Measurements from ENCODE around the gene ESYT1.

The ESYT1 gene

DNA sequence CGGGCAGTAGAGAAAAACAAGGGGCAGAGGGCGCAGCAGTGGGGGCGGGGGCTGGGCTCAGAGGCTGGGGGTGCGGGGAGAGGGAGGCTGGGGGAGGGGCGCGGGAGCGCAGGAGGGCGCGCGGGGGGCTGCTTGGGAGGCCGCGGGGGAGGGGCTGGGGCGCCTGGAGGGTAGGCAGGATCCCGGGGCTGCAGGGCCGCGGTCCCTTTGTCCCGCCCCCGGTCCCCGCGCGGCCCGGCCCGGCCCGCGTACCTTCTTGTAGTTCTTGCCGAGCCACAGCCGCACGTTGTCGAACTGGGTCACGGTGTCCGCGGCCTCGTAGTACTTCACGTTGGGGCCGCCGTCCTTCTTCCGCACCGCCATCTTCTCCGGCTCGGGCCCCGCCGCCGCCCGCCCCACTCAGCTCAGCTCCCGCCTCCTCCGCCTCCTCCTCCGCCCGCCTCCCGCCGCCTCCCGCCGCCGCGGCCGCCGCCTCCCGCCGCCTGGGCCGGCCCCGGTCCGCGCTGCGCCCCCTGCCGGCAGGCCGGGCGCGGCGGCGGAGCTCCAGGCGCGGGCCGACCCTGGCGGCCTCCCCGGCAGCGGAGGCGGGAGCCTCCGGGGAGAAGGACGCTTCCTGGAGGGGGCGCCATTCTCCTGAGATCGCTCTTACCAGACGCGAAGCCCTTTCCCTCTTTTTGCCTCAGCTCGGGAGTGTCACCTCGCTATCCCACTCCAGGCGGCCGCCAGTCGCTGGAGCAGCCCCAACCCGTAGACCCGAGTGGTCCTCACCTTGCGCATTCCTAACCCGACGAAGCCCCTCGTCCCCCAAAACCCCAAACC is 61.2 kb downstream of the ESYT1 start, which contains the start of gene SMARCC2:
TSS of gene SMARCC2 (minus strand) at position 385 of the 819 bp plus-strand sequence. CDS start at position 363, 22 bp downstream.
- H3K27ac ChIP-seq (ENCODE audit: low read length, poor library complexity, severe bottlenecking) = peak within 1 kb of the TSS; percentile 89
- H3K36me3 ChIP-seq (ENCODE audit: control insufficient read depth in 1 of 2, insufficient read depth in 2 of 2, low read depth in 1 of 2, low read length in 2 of 2) = peaks cover 4 to 22% of the 10 kb centered on the region in 2 experiments
- H4K91ac ChIP-seq (ENCODE audit: low read length) = peak within 1 kb of the TSS; percentile 95
- no peaks in the 10 kb centered on the region for H3K27me3 ChIP-seq (ENCODE audit: control insufficient read depth in 1 of 2, insufficient read depth in 1 of 2, low read length in 2 of 2)
- peak within 1 kb of the TSS; percentile 77 for H2BK120ac ChIP-seq (ENCODE audit: low read depth, low read length)
- peak; percentile 89 for DNase-seq
- peak within 1 kb of the TSS; percentile 99 for H2BK15ac ChIP-seq (ENCODE audit: low read depth, poor library complexity, severe bottlenecking)
- peaks cover 6% of the 10 kb centered on the region for H3K79me1 ChIP-seq (replicated peaks; ENCODE audit: low read length, poor library complexity, severe bottlenecking)
- H3K9me3 ChIP-seq (ENCODE audit: control insufficient read depth, low read length) = no peaks in the 10 kb centered on the region
- H2AK5ac ChIP-seq (ENCODE audit: low read length, severe bottlenecking) = peak within 1 kb of the TSS; percentile 9
- peak within 1 kb of the TSS; percentile 92 for H3K9ac ChIP-seq (ENCODE audit: low read length)
- H4K8ac ChIP-seq (ENCODE audit: low read length) = peak within 1 kb of the TSS; percentile 98
- H3K4ac ChIP-seq (ENCODE audit: low read depth in 1 of 2, low read length in 2 of 2) = peak within 1 kb of the TSS; percentile 64 to 97
- WGBS = under 1% methylated on average over 53 of the region's 93 CpGs
- H2BK5ac ChIP-seq (ENCODE audit: low read depth, low read length, poor library complexity, severe bottlenecking) = no peak within 1 kb of the TSS
- H3K18ac ChIP-seq (ENCODE audit: low read depth in 1 of 2, low read length in 2 of 2) = peak within 1 kb of the TSS; percentile 93 to 94
- peaks cover 6% of the 10 kb centered on the region for H3K4me1 ChIP-seq (ENCODE audit: control insufficient read depth, insufficient read depth, low read depth, low read length)
- peak within 1 kb of the TSS; percentile 91 for H3K4me2 ChIP-seq (ENCODE audit: low read length, poor library complexity, severe bottlenecking)
- peak within 1 kb of the TSS; percentile 45 to 93 for H3K14ac ChIP-seq (ENCODE audit: low read length in 2 of 2)
- peak within 1 kb of the TSS; percentile 66 for H2AFZ ChIP-seq (ENCODE audit: low read depth, low read length)
- H2BK12ac ChIP-seq (ENCODE audit: low read length in 2 of 2) = peak within 1 kb of the TSS; percentile 45 to 89
- H3K4me3 ChIP-seq (ENCODE audit: insufficient read depth in 1 of 2, low read depth in 1 of 2, low read length in 2 of 2) = peak within 1 kb of the TSS; percentile 79 to 96
- H3K23ac ChIP-seq (ENCODE audit: low read length in 2 of 2) = peak within 1 kb of the TSS in 1 of 2 experiments; percentile 91

DNA sequence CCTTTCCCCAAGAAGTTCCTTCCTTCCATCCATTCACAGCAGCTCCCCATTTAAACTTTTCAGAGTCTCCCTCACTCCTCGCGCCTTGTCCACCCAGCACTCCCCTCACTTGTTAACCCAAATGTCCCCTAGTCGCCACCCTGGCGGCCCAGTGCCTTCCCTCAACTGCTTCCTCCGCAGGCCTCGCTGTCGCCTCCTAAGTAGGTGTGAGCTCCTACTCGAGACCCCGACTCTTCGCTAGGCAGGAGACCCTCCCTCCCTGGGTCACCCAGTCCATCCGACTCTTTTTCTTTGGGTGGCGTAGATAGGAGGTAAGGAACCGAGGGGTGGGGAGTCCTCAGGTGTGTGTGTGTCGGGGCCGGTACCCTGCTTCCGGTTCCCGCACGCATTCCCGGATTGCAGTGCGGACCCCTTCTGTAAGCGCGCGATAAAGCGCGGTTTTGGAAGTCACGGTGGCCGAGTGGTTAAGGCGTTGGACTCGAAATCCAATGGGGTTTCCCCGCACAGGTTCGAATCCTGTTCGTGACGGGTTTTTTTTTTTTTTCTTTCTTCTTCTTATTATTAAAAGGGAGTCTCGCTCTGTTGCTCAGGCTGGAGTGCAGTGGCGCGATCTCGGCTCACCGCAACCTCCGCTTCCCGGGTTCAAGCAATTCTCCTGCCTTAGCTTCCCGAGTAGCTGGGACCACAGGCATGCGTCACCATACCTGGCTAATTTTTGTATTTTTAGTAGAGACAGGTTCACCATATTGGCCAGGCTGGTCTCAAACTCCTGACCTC is 62.0 kb downstream of the ESYT1 start:
- Histone ChIP-seq H3K79me1 (replicated peaks; ENCODE audit: low read length, poor library complexity, severe bottlenecking) (peaks cover 2% of the 10 kb centered on the region), H2BK12ac (ENCODE audit: low read length in 2 of 2) (peak overlapping the region; percentile 45 to 89), H4K8ac (ENCODE audit: low read length) (peak overlapping the region; percentile 98), H2BK15ac (ENCODE audit: low read depth, poor library complexity, severe bottlenecking) (peak overlapping the region; percentile 86), H3K36me3 (ENCODE audit: control insufficient read depth in 1 of 2, insufficient read depth in 2 of 2, low read depth in 1 of 2, low read length in 2 of 2) (peaks cover under 1 to 14% of the 10 kb centered on the region in 2 experiments), H3K23ac (ENCODE audit: low read length in 2 of 2) (no peak overlapping the region), H3K4me1 (ENCODE audit: control insufficient read depth, insufficient read depth, low read depth, low read length) (peaks cover 6% of the 10 kb centered on the region), H3K18ac (ENCODE audit: low read depth in 1 of 2, low read length in 2 of 2) (peak overlapping the region; percentile 86 to 94), H3K14ac (ENCODE audit: low read length in 2 of 2) (no peak overlapping the region), H2AFZ (ENCODE audit: low read depth, low read length) (peak overlapping the region; percentile 66), H4K91ac (ENCODE audit: low read length) (peak overlapping the region; percentile 95), H3K4ac (ENCODE audit: low read depth in 1 of 2, low read length in 2 of 2) (peak overlapping the region; percentile 21 to 46), H3K9ac (ENCODE audit: low read length) (peak overlapping the region; percentile 92), H3K27me3 (ENCODE audit: control insufficient read depth in 1 of 2, insufficient read depth in 1 of 2, low read length in 2 of 2) (no peaks in the 10 kb centered on the region), H2AK5ac (ENCODE audit: low read length, severe bottlenecking) (no peak overlapping the region), H3K27ac (ENCODE audit: low read length, poor library complexity, severe bottlenecking) (peak overlapping the region; percentile 89), H2BK120ac (ENCODE audit: low read depth, low read length) (peak overlapping the region; percentile 77), H3K4me3 (ENCODE audit: insufficient read depth in 1 of 2, low read depth in 1 of 2, low read length in 2 of 2) (peak overlapping the region; percentile 73 to 96), H3K9me3 (ENCODE audit: control insufficient read depth, low read length) (no peaks in the 10 kb centered on the region), H3K4me2 (ENCODE audit: low read length, poor library complexity, severe bottlenecking) (peak overlapping the region; percentile 73), H2BK5ac (ENCODE audit: low read depth, low read length, poor library complexity, severe bottlenecking) (no peak overlapping the region)
- peak; percentile 88 for DNase-seq
- WGBS = 4% methylated on average over 25 of the region's 42 CpGs

GRCh38 chr12:56190695-56191155 is 62.7 kb downstream of the ESYT1 start:
- no peak overlapping the region for H3K23ac ChIP-seq (ENCODE audit: low read length in 2 of 2)
- peaks cover 6% of the 10 kb centered on the region for H3K4me1 ChIP-seq (ENCODE audit: control insufficient read depth, insufficient read depth, low read depth, low read length)
- H3K27me3 ChIP-seq (ENCODE audit: control insufficient read depth in 1 of 2, insufficient read depth in 1 of 2, low read length in 2 of 2) = no peaks in the 10 kb centered on the region
- no peak overlapping the region for H3K27ac ChIP-seq (ENCODE audit: low read length, poor library complexity, severe bottlenecking)
- peak overlapping the region; percentile 92 for H3K9ac ChIP-seq (ENCODE audit: low read length)
- H4K8ac ChIP-seq (ENCODE audit: low read length) = peak overlapping the region; percentile 81
- H2AK5ac ChIP-seq (ENCODE audit: low read length, severe bottlenecking) = no peak overlapping the region
- peak overlapping the region in 1 of 2 experiments; percentile 33 for H3K4ac ChIP-seq (ENCODE audit: low read depth in 1 of 2, low read length in 2 of 2)
- H3K79me1 ChIP-seq (replicated peaks; ENCODE audit: low read length, poor library complexity, severe bottlenecking) = peaks cover 2% of the 10 kb centered on the region
- no peak overlapping the region for H3K18ac ChIP-seq (ENCODE audit: low read depth in 1 of 2, low read length in 2 of 2)
- no peak overlapping the region for H2BK5ac ChIP-seq (ENCODE audit: low read depth, low read length, poor library complexity, severe bottlenecking)
- peaks cover 0 to 10% of the 10 kb centered on the region in 2 experiments for H3K36me3 ChIP-seq (ENCODE audit: control insufficient read depth in 1 of 2, insufficient read depth in 2 of 2, low read depth in 1 of 2, low read length in 2 of 2)
- 40% methylated on average over 8 of the region's 9 CpGs for WGBS
- peak overlapping the region; percentile 20 for H3K4me2 ChIP-seq (ENCODE audit: low read length, poor library complexity, severe bottlenecking)
- H2BK15ac ChIP-seq (ENCODE audit: low read depth, poor library complexity, severe bottlenecking) = no peak overlapping the region
- H2AFZ ChIP-seq (ENCODE audit: low read depth, low read length) = no peak overlapping the region
- no peak overlapping the region for H4K91ac ChIP-seq (ENCODE audit: low read length)
- no peak for DNase-seq
- no peaks in the 10 kb centered on the region for H3K9me3 ChIP-seq (ENCODE audit: control insufficient read depth, low read length)
- H3K4me3 ChIP-seq (ENCODE audit: insufficient read depth in 1 of 2, low read depth in 1 of 2, low read length in 2 of 2) = peak overlapping the region in 1 of 2 experiments; percentile 96
- H2BK120ac ChIP-seq (ENCODE audit: low read depth, low read length) = no peak overlapping the region
- no peak overlapping the region for H2BK12ac ChIP-seq (ENCODE audit: low read length in 2 of 2)
- H3K14ac ChIP-seq (ENCODE audit: low read length in 2 of 2) = no peak overlapping the region

DNA sequence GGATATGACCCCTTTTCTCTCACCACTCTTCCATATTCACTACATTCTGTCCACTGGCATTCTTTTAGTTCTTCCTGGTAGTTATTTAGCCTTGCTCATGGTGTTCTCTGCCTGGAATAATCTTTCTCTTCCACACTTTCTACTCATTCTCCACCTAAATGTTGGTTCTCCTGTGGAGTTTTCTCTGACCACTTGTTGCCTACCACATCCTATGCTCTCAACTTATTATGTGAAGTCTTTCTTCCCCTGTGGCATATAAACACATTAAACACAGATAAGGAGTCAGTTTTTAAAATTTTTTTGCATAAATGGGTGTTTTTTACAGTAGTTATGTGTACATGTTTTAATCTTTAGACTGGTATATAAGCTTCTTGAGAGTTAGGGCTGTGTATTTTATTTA is 64.5 kb downstream of the ESYT1 start:
- Histone ChIP-seq H2BK15ac (ENCODE audit: low read depth, poor library complexity, severe bottlenecking) (no peak overlapping the region), H3K23ac (ENCODE audit: low read length in 2 of 2) (no peak overlapping the region), H2BK5ac (ENCODE audit: low read depth, low read length, poor library complexity, severe bottlenecking) (no peak overlapping the region), H3K36me3 (ENCODE audit: control insufficient read depth in 1 of 2, insufficient read depth in 2 of 2, low read depth in 1 of 2, low read length in 2 of 2) (no peaks in the 10 kb centered on the region), H3K4me3 (ENCODE audit: insufficient read depth in 1 of 2, low read depth in 1 of 2, low read length in 2 of 2) (no peak overlapping the region), H3K9me3 (ENCODE audit: control insufficient read depth, low read length) (no peaks in the 10 kb centered on the region), H4K8ac (ENCODE audit: low read length) (no peak overlapping the region), H3K79me1 (replicated peaks; ENCODE audit: low read length, poor library complexity, severe bottlenecking) (no peaks in the 10 kb centered on the region), H4K91ac (ENCODE audit: low read length) (no peak overlapping the region), H3K27ac (ENCODE audit: low read length, poor library complexity, severe bottlenecking) (no peak overlapping the region), H3K18ac (ENCODE audit: low read depth in 1 of 2, low read length in 2 of 2) (no peak overlapping the region), H3K4me2 (ENCODE audit: low read length, poor library complexity, severe bottlenecking) (no peak overlapping the region), H2AK5ac (ENCODE audit: low read length, severe bottlenecking) (no peak overlapping the region), H2BK120ac (ENCODE audit: low read depth, low read length) (no peak overlapping the region), H3K14ac (ENCODE audit: low read length in 2 of 2) (no peak overlapping the region), H3K4ac (ENCODE audit: low read depth in 1 of 2, low read length in 2 of 2) (no peak overlapping the region), H3K27me3 (ENCODE audit: control insufficient read depth in 1 of 2, insufficient read depth in 1 of 2, low read length in 2 of 2) (no peaks in the 10 kb centered on the region), H3K4me1 (ENCODE audit: control insufficient read depth, insufficient read depth, low read depth, low read length) (peaks cover 4% of the 10 kb centered on the region), H2BK12ac (ENCODE audit: low read length in 2 of 2) (no peak overlapping the region), H2AFZ (ENCODE audit: low read depth, low read length) (no peak overlapping the region), H3K9ac (ENCODE audit: low read length) (no peak overlapping the region)
- DNase-seq = no peak
